ENCODE measurements around the gene THAP7. TPM values are rescaled to one million over a fixed set of nuclear protein-coding genes. Genes with fewer than 3 reads are reported as not detected.

Gene THAP7
- total RNA-seq, 1 experiment from 2014 or later, result 24.6 TPM

GRCh38 chr22:21026783-21027692 is 25.1 kb upstream of the THAP7 start:
- Histone ChIP-seq H3K9me3 (ENCODE audit: control insufficient read depth, low read depth, low read length) (no peaks in the 10 kb centered on the region), H3K23ac (ENCODE audit: insufficient read length, low read depth, low read length) (no peak overlapping the region), H2BK120ac (ENCODE audit: low read depth, low read length, poor library complexity, severe bottlenecking) (no peak overlapping the region), H4K5ac (ENCODE audit: insufficient read length, low read depth, low read length) (no peak overlapping the region), H3K27ac (ENCODE audit: insufficient read length, low read depth, low read length) (no peak overlapping the region), H3K23me2 (ENCODE audit: insufficient read length, low read depth, low read length, poor library complexity, severe bottlenecking) (no peaks in the 10 kb centered on the region), H3K14ac (ENCODE audit: insufficient read depth, low read length) (no peak overlapping the region; the same call in 1 of the 2 replicates), H3K4ac (ENCODE audit: low read depth, low read length) (no peak overlapping the region), H3K9ac (ENCODE audit: extremely low read depth, insufficient read length, low read length) (no peak overlapping the region), H3K18ac (ENCODE audit: insufficient read length, low read depth, low read length) (no peak overlapping the region), H2BK12ac (ENCODE audit: insufficient read length, low read depth, low read length) (no peak overlapping the region), H3K79me2 (ENCODE audit: insufficient read depth, low read length) (no peaks in the 10 kb centered on the region), H3K56ac (ENCODE audit: insufficient read length, low read depth, low read length) (no peak overlapping the region), H2AFZ (ENCODE audit: low read length) (no peak overlapping the region), H4K8ac (replicated peaks; ENCODE audit: insufficient read length, low read depth, low read length) (no peak overlapping the region), H3T11ph (ENCODE audit: low read length) (no peak overlapping the region), H3K79me1 (ENCODE audit: insufficient read depth, low read depth, low read length, poor library complexity, severe bottlenecking) (no peaks in the 10 kb centered on the region), H2BK15ac (ENCODE audit: low read depth, low read length) (no peak overlapping the region), H4K91ac (ENCODE audit: insufficient read length, low read depth, low read length) (no peak overlapping the region), H2BK20ac (ENCODE audit: low read depth, low read length, poor library complexity, severe bottlenecking) (no peak overlapping the region), H3K4me2 (ENCODE audit: insufficient read depth, insufficient read length, low read length) (no peak overlapping the region), H4K20me1 (ENCODE audit: control insufficient read depth, insufficient read depth, insufficient read length) (no peaks in the 10 kb centered on the region), H3K27me3 (ENCODE audit: insufficient read depth, low read length) (no peaks in the 10 kb centered on the region; the same call in 1 of the 2 replicates), H2BK5ac (ENCODE audit: insufficient read length, low read length) (no peak overlapping the region), H3K4me1 (ENCODE audit: insufficient read depth, low read length) (no peaks in the 10 kb centered on the region; the same call in 1 of the 2 replicates), H2AK5ac (ENCODE audit: insufficient read length, low read length) (no peak overlapping the region)
- peaks cover 10 to 18% of the 10 kb centered on the region in 2 experiments for H3K4me1 Mint-ChIP-seq
- DNase-seq, result no peak
- no CpG with 5 or more reads among the region's 14 CpGs for WGBS (ENCODE audit: extremely low coverage, insufficient read length, low lambda C conversion rate)
- H3K9me3 Mint-ChIP-seq, result no peaks in the 10 kb centered on the region
- H3K36me3 Mint-ChIP-seq (ENCODE audit: insufficient read depth in 1 of 3, low read depth in 3 of 3), result no peaks in the 10 kb centered on the region
- TF ChIP-seq CTCF (conservative IDR thresholded peaks at IDR 0.05), result no peak
- no peak overlapping the region; a peak in 1 of 7 replicates for H3K27ac Mint-ChIP-seq
- H3K27me3 Mint-ChIP-seq (ENCODE audit: low read depth), result peaks cover 28% of the 10 kb centered on the region
- H3K4me3 Mint-ChIP-seq, result no peak overlapping the region

Data from H9 (cell line).